OCI-LY1 (cell line): ENCODE data around the gene FBXL17.

Source experiments
- EZH2 ChIP-seq: fragments of 200-600 bp; sonication (generic), shearing (Covaris generic); IDR thresholded peaks from 2 replicates; pipeline ENCODE4 v1.8.0; 2017; ENCODE audit warnings: borderline replicate concordance, mixed run types, mild to moderate bottlenecking, antibody characterized with exemption, low read length, moderate library complexity, mixed read lengths
- TF ChIP-seq, protein P1 (sequence below): fragments of 200-600 bp; sonication (generic), shearing (Covaris generic); IDR thresholded peaks from 2 replicates; pipeline ENCODE4 v1.5.1; 2017; ENCODE audit warnings: mild to moderate bottlenecking, antibody characterized with exemption, low read length, moderate library complexity, mixed read lengths

DNA sequence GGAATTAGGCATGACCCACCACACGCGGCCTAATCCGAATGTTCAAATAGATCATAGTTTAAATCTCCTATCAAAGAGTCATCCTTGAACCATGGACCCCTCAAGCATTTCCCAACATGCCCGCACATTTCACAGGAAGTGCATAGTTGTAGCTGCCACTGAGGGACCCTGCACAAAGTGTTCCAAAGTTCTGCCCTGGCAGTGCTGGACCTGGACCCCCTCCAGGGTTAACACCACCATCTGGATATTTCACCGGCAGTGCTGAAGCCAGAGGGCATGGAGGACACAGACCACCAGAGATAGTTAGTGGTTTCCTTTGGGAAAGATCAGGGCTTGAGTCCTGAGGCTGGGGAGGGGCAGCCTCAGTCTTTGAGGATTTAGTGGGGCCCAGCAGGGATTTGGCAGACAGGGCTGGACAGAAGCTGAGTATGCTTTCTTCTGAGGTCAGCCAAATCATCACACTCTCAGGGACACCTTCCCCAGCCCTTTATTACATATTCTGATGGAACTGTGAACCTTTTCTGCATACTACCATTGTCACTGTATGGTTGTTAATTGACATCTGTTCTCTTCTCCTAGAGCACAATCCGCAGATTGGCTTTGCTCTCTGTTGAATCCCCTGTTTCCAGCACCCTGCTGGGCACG is 567.6 kb downstream of the FBXL17 start:
- TF ChIP-seq, protein P1, sequence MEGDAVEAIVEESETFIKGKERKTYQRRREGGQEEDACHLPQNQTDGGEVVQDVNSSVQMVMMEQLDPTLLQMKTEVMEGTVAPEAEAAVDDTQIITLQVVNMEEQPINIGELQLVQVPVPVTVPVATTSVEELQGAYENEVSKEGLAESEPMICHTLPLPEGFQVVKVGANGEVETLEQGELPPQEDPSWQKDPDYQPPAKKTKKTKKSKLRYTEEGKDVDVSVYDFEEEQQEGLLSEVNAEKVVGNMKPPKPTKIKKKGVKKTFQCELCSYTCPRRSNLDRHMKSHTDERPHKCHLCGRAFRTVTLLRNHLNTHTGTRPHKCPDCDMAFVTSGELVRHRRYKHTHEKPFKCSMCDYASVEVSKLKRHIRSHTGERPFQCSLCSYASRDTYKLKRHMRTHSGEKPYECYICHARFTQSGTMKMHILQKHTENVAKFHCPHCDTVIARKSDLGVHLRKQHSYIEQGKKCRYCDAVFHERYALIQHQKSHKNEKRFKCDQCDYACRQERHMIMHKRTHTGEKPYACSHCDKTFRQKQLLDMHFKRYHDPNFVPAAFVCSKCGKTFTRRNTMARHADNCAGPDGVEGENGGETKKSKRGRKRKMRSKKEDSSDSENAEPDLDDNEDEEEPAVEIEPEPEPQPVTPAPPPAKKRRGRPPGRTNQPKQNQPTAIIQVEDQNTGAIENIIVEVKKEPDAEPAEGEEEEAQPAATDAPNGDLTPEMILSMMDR = no peak
- no peak for TF ChIP-seq EZH2
